GM12878 (cell line): ENCODE data around the gene IGF2R. TPM values are rescaled to one million over a fixed set of nuclear protein-coding genes. Genes with fewer than 3 reads are reported as not detected.

Experiments
- ATAC-seq: fragments of 200-7000 bp; cut with Tn5 transposase; 3 replicates; pipeline ENCODE4 v1.9.1; 2020; ENCODE audit warnings: mild to moderate bottlenecking, moderate library complexity
- Bru-seq: library from RNA; stranded (reverse); fragments of 400-500 nt; gene quantifications from one replicate; lab custom pipeline; 2021; lab: Mats Ljungman, UMichigan
- BruChase-seq, 2 experiments: library from RNA; stranded (reverse); fragments of 400-500 nt; gene quantifications; one replicate each; lab custom pipeline; 2021; lab: Mats Ljungman, UMichigan
- BruUV-seq: library from RNA; stranded (reverse); fragments of 400-500 nt; replicated peaks from 2 replicates; lab custom pipeline; 2021; lab: Mats Ljungman, UMichigan
- CTCF ChIA-PET: fragments of 300-600 bp; sonication (Branson Sonifier 250); formaldehyde crosslinking; extraction: SDS; loops from one replicate; lab custom pipeline; 2021; ENCODE audit warnings: inconsistent platforms; lab: Yijun Ruan, JAX
- POLR2A ChIA-PET: fragments of 350-600 bp; formaldehyde crosslinking; extraction: SDS; loops from one replicate; lab custom pipeline; 2021; ENCODE audit warnings: inconsistent platforms; lab: Charles Lee
- RAD21 ChIA-PET: fragments of 300-600 bp; sonication (Branson Sonifier 250); formaldehyde crosslinking; loops from one replicate; lab custom pipeline; 2023; ENCODE audit warnings: antibody characterized with exemption; ENCODE audit not compliant: unreplicated experiment; lab: Charles Lee
- SMC1A ChIA-PET: fragments of 300-600 bp; sonication (Branson Sonifier 250); formaldehyde crosslinking; loops from one replicate; lab custom pipeline; 2023; ENCODE audit not compliant: unreplicated experiment, uncharacterized antibody; lab: Charles Lee
- DNase-seq: peaks from one replicate; pipeline ENCODE4 v3.0.0-alpha.2; 2011; ENCODE audit warnings: low read depth, low spot score
- FAIRE-seq: peaks from 3 replicates; lab custom pipeline; 2011; peaks lifted over from hg19 to GRCh38; lab: Jason Lieb, UNC
- H2AFZ ChIP-seq: 2 replicates; pipeline ENCODE4 v1.6.0; 2011; ENCODE audit warnings: low read depth, low read length, control low read depth; ENCODE audit not compliant: control insufficient read depth
- H3K27ac ChIP-seq: 2 replicates; pipeline ENCODE4 v1.5.1; 2011; ENCODE audit warnings: control low read depth; ENCODE audit not compliant: control insufficient read depth, insufficient read depth
- H3K27me3 ChIP-seq, 2 experiments: replicated peaks in 1 of 2; 2 replicates each; pipeline versions ENCODE4 v1.6.0 to v1.6.1; 2011; ENCODE audit warnings: low read length in 1 of 2; ENCODE audit not compliant: control insufficient read depth in 2 of 2, insufficient read depth in 2 of 2
- H3K36me3 ChIP-seq, 2 experiments: 2 replicates each; pipeline ENCODE4 v1.5.1; 2011; ENCODE audit warnings: low read length in 1 of 2; ENCODE audit not compliant: control insufficient read depth in 2 of 2, insufficient read depth in 2 of 2
- H3K4me1 ChIP-seq: 2 replicates; pipeline ENCODE4 v1.6.1; 2011; ENCODE audit warnings: mild to moderate bottlenecking, low read length, moderate library complexity, mixed read lengths; ENCODE audit not compliant: control insufficient read depth, insufficient read depth
- H3K4me2 ChIP-seq: 2 replicates; pipeline ENCODE4 v1.6.0; 2011; ENCODE audit warnings: control low read depth; ENCODE audit not compliant: control insufficient read depth, insufficient read depth
- H3K4me3 ChIP-seq: fragments of 200-600 bp; sonication (generic); 2 replicates; pipeline ENCODE4 v1.5.1; 2016
- H3K79me2 ChIP-seq: 2 replicates; pipeline ENCODE4 v1.6.0; 2011; ENCODE audit warnings: low read length; ENCODE audit not compliant: control insufficient read depth, insufficient read depth
- H3K9ac ChIP-seq: 2 replicates; pipeline ENCODE4 v1.8.0; 2011; ENCODE audit warnings: low read length, control low read depth, mixed read lengths; ENCODE audit not compliant: control insufficient read depth, insufficient read depth
- H3K9me3 ChIP-seq: replicated peaks from 3 replicates; pipeline ENCODE4 v1.5.1; 2011; ENCODE audit warnings: mild to moderate bottlenecking, low read length; ENCODE audit not compliant: control insufficient read depth, insufficient read depth
- H4K20me1 ChIP-seq: 2 replicates; pipeline ENCODE4 v1.6.0; 2011; ENCODE audit not compliant: control insufficient read depth, insufficient read depth
- CBX5 ChIP-seq: sonication (generic); IDR thresholded peaks from 2 replicates; pipeline ENCODE4 v1.6.1; 2016; ENCODE audit warnings: low read depth, moderate library complexity, mild to moderate bottlenecking, inconsistent platforms
- CREB1 ChIP-seq: IDR thresholded peaks from 2 replicates; pipeline ENCODE4 v1.6.1; 2012; ENCODE audit warnings: low read depth, mild to moderate bottlenecking, inconsistent platforms
- NR2C1 ChIP-seq: fragments of 450-650 bp; IDR thresholded peaks from 2 replicates; pipeline ENCODE4 v1.6.1; 2017; ENCODE audit warnings: antibody characterized with exemption, mild to moderate bottlenecking, moderate library complexity
- PAX5 ChIP-seq: IDR thresholded peaks from 2 replicates; pipeline ENCODE4 v1.6.1; 2011; ENCODE audit warnings: low read depth, low read length, borderline replicate concordance
- PML ChIP-seq: IDR thresholded peaks from 2 replicates; pipeline ENCODE4 v1.6.1; 2012; ENCODE audit warnings: low read length, inconsistent platforms
- STAT1 ChIP-seq: fragments of 450-650 bp; conservative IDR thresholded peaks from 2 replicates; pipeline ENCODE4 v1.6.1; 2014; ENCODE audit warnings: antibody characterized with exemption, mild to moderate bottlenecking
- TCF7 ChIP-seq: IDR thresholded peaks from 2 replicates; pipeline ENCODE4 v1.6.1; 2014; ENCODE audit warnings: antibody characterized with exemption, borderline replicate concordance
- ZNF24 ChIP-seq: fragments of 450-650 bp; IDR thresholded peaks from 2 replicates; pipeline ENCODE4 v1.6.1; 2017; ENCODE audit warnings: antibody characterized with exemption, mild to moderate bottlenecking
- ZSCAN29 ChIP-seq: fragments of 450-650 bp; IDR thresholded peaks from 2 replicates; pipeline ENCODE4 v1.6.1; 2017; ENCODE audit warnings: mild to moderate bottlenecking, moderate library complexity
- WGBS: methylation state at CpG from one replicate; pipeline ENCODE4 v1.1.6; 2016; ENCODE audit warnings: low lambda C conversion rate; ENCODE audit not compliant: insufficient replicate concordance, insufficient coverage; ENCODE audit errors: missing lambda C conversion rate; 5-methylcytosine and 5-hydroxymethylcytosine counted together
- in situ Hi-C: fragments of 300-500 bp; cut with MboI; formaldehyde crosslinking; loops from 9 replicates; pipeline ENCODE4 v1.14.3; 2018; ENCODE audit warnings: mixed read lengths
- intact Hi-C: fragments of 100-400 bp; cut with micrococcal nuclease; formaldehyde crosslinking; loops from one replicate; pipeline ENCODE4 v1.14.2; 2022; ENCODE audit not compliant: unreplicated experiment
- long read RNA-seq, 2 experiments: library from polyadenylated mRNA; unstranded; transcript quantifications; one replicate each; pipeline ENCODE4 v2.0.0, GENCODE V29; 2019 to 2020
- polyA minus RNA-seq, 3 experiments: library from RNA; depleted of rRNA, polyadenylated mRNA; stranded (reverse); fragments of >200 nt; gene quantifications; 2 replicates each; pipeline ENCODE4 v1.2.3, GENCODE V29; 2011
- polyA plus RNA-seq, 11 experiments: library from polyadenylated mRNA; depleted of rRNA in 4 of 11; unstranded in 6 of 11; stranded (reverse) in 5 of 11; fragments of >200 nt; fragmentation: Nextera tagmentation in 4 of 11; fragmentation: Illumina TruSeq in 1 of 11; extraction: Ambion mirVana in 4 of 11; extraction: Trizol in 1 of 11; gene quantifications; 1 replicate in 1 of 11; 2 replicates in 10 of 11; pipeline versions ENCODE4 v1.2.1 to v1.2.3, GENCODE V29; 2011 to 2016; ENCODE audit warnings: inconsistent platforms in 2 of 11, missing spikeins in 2 of 11, low read depth in 1 of 11
- total RNA-seq, 4 experiments: library from RNA; depleted of rRNA in 3 of 4; stranded (reverse); fragments of >200 nt in 3 of 4; fragmentation: Illumina TruSeq in 1 of 4; extraction: Trizol in 1 of 4; gene quantifications; 2 replicates each; pipeline versions ENCODE4 v1.2.1 to v1.2.3, GENCODE V29; 2013 to 2021
- TF ChIP-seq, protein P1 (sequence below): IDR thresholded peaks from 2 replicates; pipeline ENCODE4 v1.6.1; 2011; ENCODE audit warnings: borderline replicate concordance, low read depth, mild to moderate bottlenecking, moderate library complexity, mixed read lengths, low read length; ENCODE audit not compliant: insufficient read depth; ENCODE audit errors: extremely low read length
- TF ChIP-seq, protein P2 (sequence below): fragments of 150-350 bp; IDR thresholded peaks from 2 replicates; pipeline ENCODE4 v1.6.1; 2014; ENCODE audit warnings: mild to moderate bottlenecking, low read depth, low read length
- TF ChIP-seq, protein P3 (sequence below): fragments of 450-650 bp; IDR thresholded peaks from 2 replicates; pipeline ENCODE4 v1.6.1; 2017; ENCODE audit warnings: antibody characterized with exemption, mild to moderate bottlenecking, moderate library complexity

Gene IGF2R
- 139 and 144 TPM in 2 replicates for total RNA-seq (2013; cell fraction: nucleolus; rRNA removed)
- 20.7 and 21.9 TPM in 2 replicates for total RNA-seq (2014; rRNA removed)
- total RNA-seq (2014; rRNA removed; fragmentation: Illumina TruSeq; extraction: Trizol) = 15.2 and 16.2 TPM in 2 replicates
- 36.6 and 40.1 TPM in 2 replicates for total RNA-seq (2021)
- polyA plus RNA-seq (2011; ENCODE audit: low read depth) = 15.5 TPM
- 15.1 and 18.5 TPM in 2 replicates for polyA plus RNA-seq (2011; rRNA removed)
- 14.1 and 21.9 TPM in 2 replicates for polyA plus RNA-seq (2011; cell fraction: cytosol; rRNA removed)
- 69.3 and 71.8 TPM in 2 replicates for polyA plus RNA-seq (2011; cell fraction: nucleus; rRNA removed)
- polyA plus RNA-seq (2012) = 20.5 and 26.8 TPM in 2 replicates
- 27.0 and 29.2 TPM in 2 replicates for polyA plus RNA-seq (2014; fragmentation: Illumina TruSeq; extraction: Trizol)
- 1 to 10 TPM in 1 of 2 experiments, under 1 TPM in 1; 1.00 to 1.5 TPM for polyA plus RNA-seq (2014; fragmentation: Nextera tagmentation; extraction: Ambion mirVana)
- 17.3 and 20.1 TPM in 2 replicates for polyA plus RNA-seq (2014; rRNA removed)
- 1 to 10 TPM; 4.2 to 5.1 TPM for polyA plus RNA-seq (2016; fragmentation: Nextera tagmentation; extraction: Ambion mirVana)
- polyA minus RNA-seq (2011; rRNA and poly(A)+ RNA removed) = 70.2 and 87.9 TPM in 2 replicates
- 23.8 and 44.1 TPM in 2 replicates for polyA minus RNA-seq (2011; cell fraction: cytosol; rRNA and poly(A)+ RNA removed)
- 111 and 165 TPM in 2 replicates for polyA minus RNA-seq (2011; cell fraction: nucleus; rRNA and poly(A)+ RNA removed)
- percentile 88 among the genes with signal in this experiment for Bru-seq, nascent RNA
- BruChase-seq, experiment 1, labeled RNA remaining after a 6-hour chase = percentile 93 among the genes with signal in this experiment
- percentile 89 among the genes with signal in this experiment for BruChase-seq, experiment 2, labeled RNA remaining after a 2-hour chase
- long read RNA-seq, experiment 1, partial matches to known transcripts = 1 of 1 reads
- long read RNA-seq, experiment 1, other reads (novel, unspliced or antisense) = 0 of 1 reads
- long read RNA-seq, experiment 2, partial matches to known transcripts = 7 of 12 reads
- long read RNA-seq, experiment 2, other reads (novel, unspliced or antisense) = 5 of 12 reads

- Histone ChIP-seq H3K36me3 (no peaks in the 10 kb centered on the region), H3K9ac (peak within 1 kb of the TSS; percentile 92), H3K27ac (peak within 1 kb of the TSS; percentile 84), H2AFZ (peak within 1 kb of the TSS; percentile 94), H3K4me3 (peak within 1 kb of the TSS; percentile 85), H3K9me3 (no peaks in the 10 kb centered on the region), H3K4me1 (0 out of 2 replicates have a peak, but pooled peaks cover 3% of the 10 kb centered on the region), H3K27me3 (no peaks in the 10 kb centered on the region), H3K79me2 (peaks cover 46% of the 10 kb centered on the region), H3K4me2 (peak within 1 kb of the TSS; percentile 89), H4K20me1 (no peaks in the 10 kb centered on the region)
- peak; percentile 86 for ATAC-seq
- FAIRE-seq = peak; percentile 47
- ChIA-PET RAD21 (interaction anchor here (0.9 to 4.7 kb wide), 5 partner anchors 13 to 105 kb away, joined by 3 to 37 read pairs (median 6); no protein-coding TSS in a partner anchor), SMC1A (interaction anchor here (0.6 to 15.0 kb wide), 15 partner anchors 8 to 137 kb away, joined by 3 to 95 read pairs (median 4); no protein-coding TSS in a partner anchor), POLR2A (interaction anchor here (0.8 to 8.4 kb wide), 3 partner anchors 12 to 178 kb away, joined by 3 to 92 read pairs (median 3); no protein-coding TSS in a partner anchor), CTCF (interaction anchor here (0.7 to 1.4 kb wide), 8 partner anchors 12 to 289 kb away, joined by 3 to 5 read pairs (median 3); no protein-coding TSS in a partner anchor)
- DNase-seq = no peak
- in situ Hi-C loops (no loop called here), intact Hi-C loops (no loop called here)
- TSS peak; percentile 95 for BruUV-seq
- WGBS = 4% methylated on average over 38 of the region's 68 CpGs
- TF ChIP-seq, protein P1, sequence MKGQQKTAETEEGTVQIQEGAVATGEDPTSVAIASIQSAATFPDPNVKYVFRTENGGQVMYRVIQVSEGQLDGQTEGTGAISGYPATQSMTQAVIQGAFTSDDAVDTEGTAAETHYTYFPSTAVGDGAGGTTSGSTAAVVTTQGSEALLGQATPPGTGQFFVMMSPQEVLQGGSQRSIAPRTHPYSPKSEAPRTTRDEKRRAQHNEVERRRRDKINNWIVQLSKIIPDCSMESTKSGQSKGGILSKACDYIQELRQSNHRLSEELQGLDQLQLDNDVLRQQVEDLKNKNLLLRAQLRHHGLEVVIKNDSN = peak; percentile 94
- no peak for TF ChIP-seq CBX5
- no peak for TF ChIP-seq NR2C1
- no peak for TF ChIP-seq TCF7
- TF ChIP-seq PAX5 = 0 out of 2 replicates have a peak, but pooled peaks have one; percentile 4
- no peak; the same call in 1 of the 2 replicates for TF ChIP-seq CREB1
- TF ChIP-seq, protein P2, sequence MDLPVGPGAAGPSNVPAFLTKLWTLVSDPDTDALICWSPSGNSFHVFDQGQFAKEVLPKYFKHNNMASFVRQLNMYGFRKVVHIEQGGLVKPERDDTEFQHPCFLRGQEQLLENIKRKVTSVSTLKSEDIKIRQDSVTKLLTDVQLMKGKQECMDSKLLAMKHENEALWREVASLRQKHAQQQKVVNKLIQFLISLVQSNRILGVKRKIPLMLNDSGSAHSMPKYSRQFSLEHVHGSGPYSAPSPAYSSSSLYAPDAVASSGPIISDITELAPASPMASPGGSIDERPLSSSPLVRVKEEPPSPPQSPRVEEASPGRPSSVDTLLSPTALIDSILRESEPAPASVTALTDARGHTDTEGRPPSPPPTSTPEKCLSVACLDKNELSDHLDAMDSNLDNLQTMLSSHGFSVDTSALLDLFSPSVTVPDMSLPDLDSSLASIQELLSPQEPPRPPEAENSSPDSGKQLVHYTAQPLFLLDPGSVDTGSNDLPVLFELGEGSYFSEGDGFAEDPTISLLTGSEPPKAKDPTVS = no peak
- TF ChIP-seq STAT1 = 0 out of 2 replicates have a peak, but pooled peaks have one; percentile 54
- TF ChIP-seq PML = peak; percentile 89; the same call in 1 of the 2 replicates
- TF ChIP-seq ZSCAN29 = no peak
- 0 out of 2 replicates have a peak, but pooled peaks have one; percentile 56 for TF ChIP-seq ZNF24
- TF ChIP-seq, protein P3, sequence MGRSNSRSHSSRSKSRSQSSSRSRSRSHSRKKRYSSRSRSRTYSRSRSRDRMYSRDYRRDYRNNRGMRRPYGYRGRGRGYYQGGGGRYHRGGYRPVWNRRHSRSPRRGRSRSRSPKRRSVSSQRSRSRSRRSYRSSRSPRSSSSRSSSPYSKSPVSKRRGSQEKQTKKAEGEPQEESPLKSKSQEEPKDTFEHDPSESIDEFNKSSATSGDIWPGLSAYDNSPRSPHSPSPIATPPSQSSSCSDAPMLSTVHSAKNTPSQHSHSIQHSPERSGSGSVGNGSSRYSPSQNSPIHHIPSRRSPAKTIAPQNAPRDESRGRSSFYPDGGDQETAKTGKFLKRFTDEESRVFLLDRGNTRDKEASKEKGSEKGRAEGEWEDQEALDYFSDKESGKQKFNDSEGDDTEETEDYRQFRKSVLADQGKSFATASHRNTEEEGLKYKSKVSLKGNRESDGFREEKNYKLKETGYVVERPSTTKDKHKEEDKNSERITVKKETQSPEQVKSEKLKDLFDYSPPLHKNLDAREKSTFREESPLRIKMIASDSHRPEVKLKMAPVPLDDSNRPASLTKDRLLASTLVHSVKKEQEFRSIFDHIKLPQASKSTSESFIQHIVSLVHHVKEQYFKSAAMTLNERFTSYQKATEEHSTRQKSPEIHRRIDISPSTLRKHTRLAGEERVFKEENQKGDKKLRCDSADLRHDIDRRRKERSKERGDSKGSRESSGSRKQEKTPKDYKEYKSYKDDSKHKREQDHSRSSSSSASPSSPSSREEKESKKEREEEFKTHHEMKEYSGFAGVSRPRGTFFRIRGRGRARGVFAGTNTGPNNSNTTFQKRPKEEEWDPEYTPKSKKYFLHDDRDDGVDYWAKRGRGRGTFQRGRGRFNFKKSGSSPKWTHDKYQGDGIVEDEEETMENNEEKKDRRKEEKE = no peak
These were observed at the start of gene IGF2R for GRCh38 chr6:159968295-159969203. Gene IGF2R (plus strand): TSS chr6:159969082. CDS start chr6:159969247, 165 bp downstream.
